Erythroblast (primary cell): ENCODE measurements around the gene PARN.

ENCODE experiments used
- GATA1 ChIP-seq: IDR thresholded peaks from 2 replicates; pipeline ENCODE4 v1.6.1; 2011; ENCODE audit warnings: low read depth, mild to moderate bottlenecking, control low read depth, low read length, moderate library complexity
- POLR2A ChIP-seq: IDR thresholded peaks from 2 replicates; pipeline ENCODE4 v1.6.1; 2011; ENCODE audit warnings: mild to moderate bottlenecking, low read length

GRCh38 chr16:14445937-14446715 lies 183.9 kb downstream of the PARN start:
- no peak for TF ChIP-seq POLR2A
- TF ChIP-seq GATA1, result no peak
